SK-N-SH (cell line): ENCODE results near the gene ILF3. TPM values are rescaled to one million over a fixed set of nuclear protein-coding genes. Genes with fewer than 3 reads are reported as not detected.
A peak's percentile ranks its signal among the peaks of the same experiment; 100 is the strongest.

Source experiments
- CTCF ChIA-PET: fragments of 300-600, 350-600 bp; formaldehyde crosslinking; extraction: SDS; loops from one replicate; lab custom pipeline; 2021; lab: Yijun Ruan, JAX
- POLR2A ChIA-PET: fragments of 350-600 bp; sonication (Branson Sonifier 250); formaldehyde crosslinking; extraction: SDS; loops from one replicate; lab custom pipeline; 2020; ENCODE audit warnings: antibody characterized with exemption, inconsistent platforms; lab: Yijun Ruan, JAX
- DNase-seq: peaks from one replicate; pipeline ENCODE4 v3.0.0; 2012
- H2AFZ ChIP-seq: fragments of 200-600 bp; sonication (generic); 2 replicates; pipeline ENCODE4 v1.8.1; 2016; ENCODE audit warnings: antibody characterized with exemption, mild to moderate bottlenecking, low read depth
- H3F3A ChIP-seq: fragments of 200-600 bp; sonication (generic); replicated peaks from 2 replicates; pipeline ENCODE3; 2016; ENCODE audit warnings: antibody characterized with exemption, mild to moderate bottlenecking; ENCODE audit not compliant: insufficient read depth
- H3K27ac ChIP-seq, 2 experiments: fragments of 200-500 bp in 1 of 2; fragments of 200-600 bp in 1 of 2; sonication (Bioruptor generic) in 1 of 2; sonication (generic), shearing (Covaris generic) in 1 of 2; 2 replicates each; pipeline versions ENCODE4 v1.5.1 to v1.6.1; 2014 to 2016; ENCODE audit warnings: low read depth in 2 of 2, inconsistent platforms in 1 of 2, low read length in 1 of 2, mild to moderate bottlenecking in 1 of 2, mixed read lengths in 1 of 2
- H3K27me3 ChIP-seq: fragments of 200-600 bp; sonication (generic), shearing (Covaris generic); 2 replicates; pipeline ENCODE4 v1.6.1; 2016; ENCODE audit warnings: mixed run types; ENCODE audit not compliant: insufficient read depth
- H3K36me3 ChIP-seq, 2 experiments: fragments of 200-500 bp in 1 of 2; fragments of 200-600 bp in 1 of 2; sonication (Bioruptor generic) in 1 of 2; sonication (generic) in 1 of 2; replicated peaks in 1 of 2; 2 replicates each; pipeline versions ENCODE3 to v1.5.1; 2014 to 2016; ENCODE audit warnings: low read length in 1 of 2, mild to moderate bottlenecking in 1 of 2; ENCODE audit not compliant: insufficient read depth in 2 of 2, control insufficient read depth in 1 of 2
- H3K4me1 ChIP-seq, 2 experiments: fragments of 200-500 bp in 1 of 2; fragments of 200-600 bp in 1 of 2; sonication (Bioruptor generic) in 1 of 2; sonication (generic), shearing (Covaris generic) in 1 of 2; 2 replicates each; pipeline versions ENCODE4 v1.5.1 to v1.6.1; 2014 to 2016; ENCODE audit warnings: low read depth in 1 of 2, low read length in 1 of 2, mixed run types in 1 of 2; ENCODE audit not compliant: insufficient read depth in 2 of 2, control insufficient read depth in 1 of 2
- H3K4me2 ChIP-seq: fragments of 200-600 bp; sonication (generic), shearing (Covaris generic); 2 replicates; pipeline ENCODE4 v1.6.1; 2017; ENCODE audit warnings: mixed run types
- H3K4me3 ChIP-seq, 2 experiments: fragments of 200-500 bp in 1 of 2; fragments of 200-600 bp in 1 of 2; sonication (Bioruptor generic) in 1 of 2; sonication (generic), shearing (Covaris generic) in 1 of 2; 2 replicates each; pipeline versions ENCODE4 v1.5.1 to v1.8.1; 2014 to 2016; ENCODE audit warnings: low read depth in 2 of 2, inconsistent platforms in 1 of 2, low read length in 1 of 2, mild to moderate bottlenecking in 1 of 2, mixed read lengths in 1 of 2, moderate library complexity in 1 of 2
- H3K79me2 ChIP-seq: fragments of 200-600 bp; sonication (generic); 2 replicates; pipeline ENCODE4 v1.8.1; 2017; ENCODE audit warnings: mild to moderate bottlenecking; ENCODE audit not compliant: insufficient read depth
- H3K9ac ChIP-seq: fragments of 200-600 bp; sonication (generic); 2 replicates; pipeline ENCODE4 v1.6.1; 2017; ENCODE audit warnings: mixed run types
- H3K9me2 ChIP-seq: fragments of 200-600 bp; sonication (generic); 2 replicates; pipeline ENCODE4 v1.6.1; 2017; ENCODE audit warnings: mixed run types
- H3K9me3 ChIP-seq: fragments of 200-600 bp; sonication (generic); 2 replicates; pipeline ENCODE4 v1.6.1; 2017; ENCODE audit warnings: mixed run types, mild to moderate bottlenecking, moderate library complexity
- H4K20me1 ChIP-seq: fragments of 200-600 bp; sonication (generic); 2 replicates; pipeline ENCODE4 v1.6.1; 2017; ENCODE audit warnings: mild to moderate bottlenecking, mixed run types; ENCODE audit not compliant: insufficient read depth
- ELF1 ChIP-seq: IDR thresholded peaks from 2 replicates; pipeline ENCODE4 v1.4.0; 2012
- JUND ChIP-seq: IDR thresholded peaks from 2 replicates; pipeline ENCODE4 v1.4.0; 2012
- PBX3 ChIP-seq: IDR thresholded peaks from 2 replicates; pipeline ENCODE4; 2012
- RAD21 ChIP-seq: IDR thresholded peaks from 2 replicates; pipeline ENCODE4 v1.6.1; 2012; ENCODE audit warnings: mild to moderate bottlenecking, low read length
- SIN3A ChIP-seq: IDR thresholded peaks from 2 replicates; pipeline ENCODE4 v1.6.1; 2012; ENCODE audit warnings: low read depth, mild to moderate bottlenecking, low read length, moderate library complexity, borderline replicate concordance
- TCF12 ChIP-seq: IDR thresholded peaks from 2 replicates; pipeline ENCODE4 v1.4.0; 2012
- USF2 ChIP-seq: fragments of 150-350 bp; IDR thresholded peaks from 2 replicates; pipeline ENCODE4 v1.6.1; 2017; ENCODE audit warnings: antibody characterized with exemption, low read length, low read depth, borderline replicate concordance
- ZBTB33 ChIP-seq: IDR thresholded peaks from 2 replicates; pipeline ENCODE4 v1.4.0; 2012; ENCODE audit warnings: low read depth, borderline replicate concordance
- WGBS: methylation state at CpG from one replicate; pipeline ENCODE4 v1.1.6; 2017; ENCODE audit warnings: low lambda C conversion rate; 5-methylcytosine and 5-hydroxymethylcytosine counted together
- polyA plus RNA-seq, 3 experiments: library from polyadenylated mRNA; depleted of rRNA; stranded (reverse); fragments of >200 nt; gene quantifications; 2 replicates each; pipeline ENCODE4 v1.2.3, GENCODE V29; 2012
- TF ChIP-seq, protein P1 (sequence below): IDR thresholded peaks from 2 replicates; pipeline ENCODE4 v1.6.1; 2012; ENCODE audit warnings: mild to moderate bottlenecking, low read depth, low read length, moderate library complexity

Gene ILF3
- polyA plus RNA-seq, 1 of the 3 experiments (the other 2 are of a cell fraction): 229 TPM

DNA sequence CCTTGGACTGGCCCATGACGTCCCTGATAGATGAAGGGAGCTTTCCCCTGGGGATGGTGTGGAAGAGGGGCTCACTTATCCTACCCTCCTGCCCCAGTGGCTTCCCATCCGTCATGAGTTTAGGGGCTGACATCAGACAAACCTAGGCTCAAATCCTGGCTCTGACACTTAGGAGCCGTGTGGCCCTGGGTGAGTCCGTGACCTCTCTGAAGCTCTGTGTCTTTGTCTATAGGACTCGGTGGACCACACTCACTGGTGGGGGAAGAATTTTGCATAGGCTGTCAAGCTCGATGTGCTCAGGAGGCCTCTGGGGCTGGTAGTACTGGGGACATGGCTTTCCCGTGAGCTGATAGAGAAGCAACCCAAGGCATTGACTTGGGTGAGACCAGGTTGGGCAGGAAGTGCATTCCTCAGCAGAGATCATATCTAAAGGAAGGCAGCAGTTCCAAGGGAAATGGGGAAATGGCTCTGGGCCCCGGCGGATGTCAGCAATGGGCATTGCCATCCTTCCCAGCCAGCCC is 49.6 kb upstream of the ILF3 start:
- POLR2A ChIA-PET: no interaction called here

More for the DNA sequence above, 49.6 kb upstream of the ILF3 start:
- DNase-seq: peak; percentile 20
- Histone ChIP-seq H2AFZ (no peak overlapping the region), H3K4me1 (peaks cover 0 to 8% of the 10 kb centered on the region in 2 experiments; a peak in 1 of 4 replicates), H3F3A (no peaks in the 10 kb centered on the region), H3K4me3 (no peak overlapping the region), H3K9me3 (no peaks in the 10 kb centered on the region), H3K79me2 (peaks cover 37% of the 10 kb centered on the region), H3K9ac (no peak overlapping the region), H3K27ac (no peak overlapping the region), H3K27me3 (peaks cover 11% of the 10 kb centered on the region; the same call in 1 of the 2 replicates), H3K4me2 (peak overlapping the region; percentile 95; the same call in 1 of the 2 replicates), H3K9me2 (no peaks in the 10 kb centered on the region), H4K20me1 (no peaks in the 10 kb centered on the region), H3K36me3 (no peaks in the 10 kb centered on the region)
- CTCF ChIA-PET: interaction anchor here (0.8 to 8.0 kb wide), 4 partner anchors 24 to 96 kb away, joined by 3 to 51 read pairs (median 16); partner anchors contain the start of gene QTRT1
- 86% methylated on average over 4 of the region's 9 CpGs for WGBS
- TF ChIP-seq SIN3A: no peak
- no peak for TF ChIP-seq ELF1
- no peak for TF ChIP-seq RAD21
- TF ChIP-seq, protein P1, sequence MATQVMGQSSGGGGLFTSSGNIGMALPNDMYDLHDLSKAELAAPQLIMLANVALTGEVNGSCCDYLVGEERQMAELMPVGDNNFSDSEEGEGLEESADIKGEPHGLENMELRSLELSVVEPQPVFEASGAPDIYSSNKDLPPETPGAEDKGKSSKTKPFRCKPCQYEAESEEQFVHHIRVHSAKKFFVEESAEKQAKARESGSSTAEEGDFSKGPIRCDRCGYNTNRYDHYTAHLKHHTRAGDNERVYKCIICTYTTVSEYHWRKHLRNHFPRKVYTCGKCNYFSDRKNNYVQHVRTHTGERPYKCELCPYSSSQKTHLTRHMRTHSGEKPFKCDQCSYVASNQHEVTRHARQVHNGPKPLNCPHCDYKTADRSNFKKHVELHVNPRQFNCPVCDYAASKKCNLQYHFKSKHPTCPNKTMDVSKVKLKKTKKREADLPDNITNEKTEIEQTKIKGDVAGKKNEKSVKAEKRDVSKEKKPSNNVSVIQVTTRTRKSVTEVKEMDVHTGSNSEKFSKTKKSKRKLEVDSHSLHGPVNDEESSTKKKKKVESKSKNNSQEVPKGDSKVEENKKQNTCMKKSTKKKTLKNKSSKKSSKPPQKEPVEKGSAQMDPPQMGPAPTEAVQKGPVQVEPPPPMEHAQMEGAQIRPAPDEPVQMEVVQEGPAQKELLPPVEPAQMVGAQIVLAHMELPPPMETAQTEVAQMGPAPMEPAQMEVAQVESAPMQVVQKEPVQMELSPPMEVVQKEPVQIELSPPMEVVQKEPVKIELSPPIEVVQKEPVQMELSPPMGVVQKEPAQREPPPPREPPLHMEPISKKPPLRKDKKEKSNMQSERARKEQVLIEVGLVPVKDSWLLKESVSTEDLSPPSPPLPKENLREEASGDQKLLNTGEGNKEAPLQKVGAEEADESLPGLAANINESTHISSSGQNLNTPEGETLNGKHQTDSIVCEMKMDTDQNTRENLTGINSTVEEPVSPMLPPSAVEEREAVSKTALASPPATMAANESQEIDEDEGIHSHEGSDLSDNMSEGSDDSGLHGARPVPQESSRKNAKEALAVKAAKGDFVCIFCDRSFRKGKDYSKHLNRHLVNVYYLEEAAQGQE: no peak
- TF ChIP-seq ZBTB33: no peak
- no peak for TF ChIP-seq PBX3
- TF ChIP-seq TCF12: no peak
- TF ChIP-seq USF2: no peak
- no peak for TF ChIP-seq JUND
